ENCODE measurements around the gene RNU4-1.
A peak's percentile ranks its signal among the peaks of the same experiment; 100 is the strongest.
"Not testable (repeated sequence)": the region's sequence is repeated elsewhere in the genome, so short reads cannot be mapped to it uniquely, and the experiment has no call there.

RNU4-1 gene

DNA sequence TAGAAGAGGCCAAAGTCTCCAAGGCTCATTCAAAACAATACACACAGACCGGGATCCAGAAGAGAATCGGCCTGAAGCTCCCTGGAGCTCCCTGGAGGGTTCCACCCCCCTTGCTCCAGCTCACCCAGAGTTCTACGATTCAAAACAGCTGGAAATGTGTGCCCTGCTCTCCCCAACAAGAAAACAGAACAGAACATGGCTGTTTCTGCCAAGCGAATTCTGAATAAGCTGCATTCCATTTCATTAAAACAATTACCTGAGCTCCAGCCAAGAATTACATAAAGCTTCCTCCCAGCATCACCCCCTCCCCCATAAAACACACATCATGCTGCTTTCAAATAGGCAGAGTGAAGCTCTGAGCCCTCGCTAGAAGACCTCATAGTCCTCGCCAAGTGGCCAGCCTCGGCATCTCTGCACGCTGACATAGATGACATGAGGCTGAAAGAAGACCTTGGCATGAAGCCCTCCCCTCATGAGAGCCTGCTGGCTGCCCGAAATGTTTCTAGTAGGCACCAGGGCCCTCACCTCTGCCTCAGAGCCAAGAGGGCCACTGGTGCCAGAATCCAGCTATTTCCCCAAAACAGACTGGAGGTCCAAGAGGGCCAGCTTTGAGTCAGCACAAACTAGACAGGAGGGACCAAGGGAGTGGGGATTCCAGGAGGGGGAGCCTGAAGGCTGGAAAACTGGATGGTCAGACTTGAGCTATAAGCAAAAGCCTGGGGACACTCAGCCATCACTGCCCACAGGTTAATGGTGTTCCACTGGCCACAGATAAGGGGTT, 35.8 kb downstream of the RNU4-1 start:
- peak; percentile 71 for DNase-seq

DNA sequence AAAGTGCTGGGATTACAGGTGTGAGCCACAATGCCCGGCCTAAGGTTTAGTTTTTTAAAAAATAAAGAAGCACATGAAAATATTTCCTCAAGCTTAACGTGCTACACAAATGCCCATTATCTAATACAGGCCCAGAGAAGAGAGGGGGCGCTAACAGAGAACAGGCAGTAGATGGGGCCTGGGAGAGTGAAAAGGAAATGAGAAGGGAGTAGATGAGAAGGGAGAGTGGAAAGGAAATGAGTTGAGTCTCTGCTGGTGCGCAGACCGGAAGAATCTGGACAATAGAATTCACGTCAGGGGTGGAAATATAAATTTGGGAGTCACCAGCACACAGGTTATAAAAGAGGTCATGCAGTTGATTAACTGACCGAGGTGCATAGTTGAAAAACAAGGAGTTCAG, 38.2 kb downstream of the RNU4-1 start:
- no peak for DNase-seq

- not testable (repeated sequence) for DNase-seq
Measured at GRCh38 chr12:120253313-120253712, 39.7 kb downstream of the RNU4-1 start.

- DNase-seq, result no peak
Measured at GRCh38 chr12:120252071-120252906, 40.7 kb downstream of the RNU4-1 start.

DNA sequence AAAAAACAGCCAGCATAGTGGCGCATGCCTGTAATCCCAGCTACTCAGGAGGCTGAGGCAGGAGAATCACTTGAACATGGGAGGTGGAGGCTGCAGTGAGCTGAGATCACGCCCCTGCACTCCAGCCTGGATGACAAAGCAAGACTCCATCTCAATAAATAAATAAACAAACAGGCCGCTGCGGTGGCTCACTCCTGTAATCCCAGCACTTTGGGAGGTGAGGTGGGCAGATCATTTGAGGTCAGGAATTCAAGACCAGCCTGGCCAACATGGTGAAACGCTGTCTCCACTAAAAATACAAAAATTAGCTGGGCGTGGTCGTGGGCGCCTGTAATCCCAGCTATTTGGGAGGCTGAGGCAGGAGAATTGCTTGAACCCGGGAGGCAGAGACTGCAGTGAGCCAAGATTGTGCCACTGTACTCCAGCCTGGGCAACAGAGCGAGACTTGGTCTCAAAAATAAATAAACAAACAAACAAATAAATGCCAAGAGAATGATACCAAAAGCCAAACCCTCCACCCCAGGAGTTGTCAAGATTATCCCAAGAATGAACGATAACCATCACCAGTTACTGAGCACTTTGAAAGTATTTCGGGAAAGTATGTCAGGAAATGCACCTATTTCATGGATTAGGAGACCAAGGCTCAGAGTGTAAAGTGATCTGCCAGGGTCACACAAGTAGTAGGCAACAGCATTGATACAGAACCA, 41.5 kb downstream of the RNU4-1 start:
- not testable (repeated sequence) for DNase-seq

GRCh38 chr12:120249875-120250795, 42.9 kb downstream of the RNU4-1 start:
- DNase-seq, result peak; percentile 74

GRCh38 chr12:120249266-120249874, 43.7 kb downstream of the RNU4-1 start:
- DNase-seq, result no peak

GRCh38 chr12:120247621-120248030, 45.4 kb downstream of the RNU4-1 start:
- DNase-seq, result no peak

GRCh38 chr12:120247183-120247582, 45.9 kb downstream of the RNU4-1 start:
- no peak for DNase-seq

DNA sequence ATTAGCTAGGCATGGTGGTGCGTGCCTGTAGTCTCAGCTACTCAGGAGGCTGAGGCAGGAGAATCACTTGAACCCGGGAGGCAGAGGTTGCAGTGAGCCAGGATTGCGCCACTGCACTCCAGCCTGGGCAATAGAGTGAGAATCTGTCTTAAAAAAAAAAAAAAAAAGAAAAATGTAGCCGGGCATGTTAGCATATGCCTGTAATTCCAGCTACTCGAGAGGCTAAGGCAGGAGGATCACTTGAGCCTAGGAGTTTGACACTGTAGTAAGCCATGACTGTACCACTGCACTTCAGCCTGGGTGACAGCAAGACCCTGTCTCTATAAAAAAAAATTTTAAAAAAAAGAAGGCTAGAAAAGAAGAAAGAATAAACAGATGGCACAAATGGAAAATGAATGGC, 46.3 kb downstream of the RNU4-1 start:
- DNase-seq, result not testable (repeated sequence)
